ENCODE data around the gene CRYGC.

GRCh38 chr2:208134928-208135586 is 5.4 kb upstream of the CRYGC start:
- TF ChIP-seq TARDBP (IDR thresholded peaks at IDR 0.05): no peak
- no peak for TF ChIP-seq BHLHE40 (IDR thresholded peaks at IDR 0.05; ENCODE audit: borderline replicate concordance)
- no peak for TF ChIP-seq PKNOX1 (IDR thresholded peaks at IDR 0.05)
- TF ChIP-seq ARNT (IDR thresholded peaks at IDR 0.05): no peak
- TF ChIP-seq SP1 (IDR thresholded peaks at IDR 0.05): no peak
- TF ChIP-seq L3MBTL2 (conservative IDR thresholded peaks at IDR 0.05): no peak

All from HEK293T (cell line).